GM12874 (cell line): ENCODE measurements around the gene ARHGEF33.

ENCODE experiments used
- CTCF ChIP-seq: IDR thresholded peaks from 2 replicates; pipeline ENCODE4 v1.5.1; 2011; ENCODE audit warnings: low read depth, mild to moderate bottlenecking, control low read depth, low read length, moderate library complexity; ENCODE audit not compliant: insufficient read depth

The ARHGEF33 gene

GRCh38 chr2:38889575-38889974 is at the start of gene ARHGEF33:
ARHGEF33 (plus strand) TSS chr2:38889875; CDS start chr2:38919448, 29,573 bp downstream.
- no peak for TF ChIP-seq CTCF

- no peak for TF ChIP-seq CTCF
Measured at GRCh38 chr2:38850045-38850444, 39.6 kb upstream of the ARHGEF33 start.

- no peak for TF ChIP-seq CTCF
Measured at GRCh38 chr2:38856165-38856564, 33.5 kb upstream of the ARHGEF33 start.

GRCh38 chr2:38862476-38862875 is 27.2 kb upstream of the ARHGEF33 start:
- TF ChIP-seq CTCF: no peak

- no peak for TF ChIP-seq CTCF
Measured at GRCh38 chr2:38863061-38863695, 26.5 kb upstream of the ARHGEF33 start.

GRCh38 chr2:38866773-38867443 is 22.8 kb upstream of the ARHGEF33 start:
- no peak for TF ChIP-seq CTCF

GRCh38 chr2:38871432-38871831 is 18.2 kb upstream of the ARHGEF33 start:
- TF ChIP-seq CTCF: no peak
